Measurements from ENCODE around the gene ARHGAP15.

DNA sequence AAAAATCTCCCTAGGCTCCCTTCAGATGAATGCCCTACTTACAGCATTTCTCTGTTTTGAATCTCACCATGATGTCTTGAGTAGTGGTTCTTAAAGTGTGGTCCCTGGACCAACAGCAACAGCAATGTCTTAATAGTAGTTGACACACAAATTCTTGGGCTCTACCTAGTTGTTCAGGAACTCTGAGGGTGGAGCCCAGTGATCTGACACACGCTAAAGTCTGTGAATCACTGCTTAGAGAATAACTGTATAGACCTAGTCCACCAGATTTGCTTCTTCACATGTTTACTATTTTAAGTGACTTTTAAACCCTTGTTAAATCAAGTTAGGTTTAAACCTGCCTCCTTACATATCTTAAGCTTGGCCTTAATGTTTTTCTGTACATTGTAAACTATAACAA, 47.6 kb upstream of the ARHGAP15 start:
- TF ChIP-seq CTCF (IDR thresholded peaks at IDR 0.05 in 8 of 11, conservative IDR thresholded peaks at IDR 0.05 in 3 of 11) (no peak), POLR2A (IDR thresholded peaks at IDR 0.05) (no peak), POLR2AphosphoS5 (IDR thresholded peaks at IDR 0.05) (no peak)

All from spleen (tissue), 7 donors.